Measurements from ENCODE around the gene PRKCQ.

DNA sequence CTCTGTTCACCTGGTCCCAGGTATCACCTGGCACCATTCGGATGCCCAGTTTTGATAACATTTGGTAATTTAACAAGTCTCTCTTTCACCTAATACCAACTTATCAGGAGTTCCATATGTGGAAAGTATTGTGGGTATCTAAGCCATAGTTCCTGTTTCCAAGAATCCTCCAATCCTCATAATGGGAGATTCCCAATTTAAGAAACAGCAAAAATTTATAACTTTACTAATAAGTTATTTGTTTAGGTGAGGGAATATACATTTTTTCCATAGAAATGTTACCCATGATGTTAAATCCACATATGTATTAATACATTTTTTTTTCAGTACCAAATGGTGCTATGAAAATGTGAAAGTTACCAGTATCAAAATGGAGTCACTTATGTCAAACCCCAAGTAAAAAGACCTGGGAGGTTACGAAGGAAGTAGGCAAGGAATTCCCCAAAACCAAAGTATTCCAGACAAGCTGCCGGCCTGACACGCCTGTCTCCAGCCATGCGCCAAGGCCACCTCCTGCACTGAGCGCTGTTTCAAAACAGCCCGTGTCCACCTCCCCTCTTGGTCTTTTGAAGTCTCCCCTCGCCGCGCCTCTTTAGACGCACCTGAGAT, 44.8 kb downstream of the PRKCQ start:
- TF ChIP-seq EZH2phosphoT487 (IDR thresholded peaks at IDR 0.05; ENCODE audit: low read length) (no peak), EZH2 (optimal IDR thresholded peaks at IDR 0.05; ENCODE audit: low read depth, low read length) (no peak)
- TF ChIP-seq, protein P1, sequence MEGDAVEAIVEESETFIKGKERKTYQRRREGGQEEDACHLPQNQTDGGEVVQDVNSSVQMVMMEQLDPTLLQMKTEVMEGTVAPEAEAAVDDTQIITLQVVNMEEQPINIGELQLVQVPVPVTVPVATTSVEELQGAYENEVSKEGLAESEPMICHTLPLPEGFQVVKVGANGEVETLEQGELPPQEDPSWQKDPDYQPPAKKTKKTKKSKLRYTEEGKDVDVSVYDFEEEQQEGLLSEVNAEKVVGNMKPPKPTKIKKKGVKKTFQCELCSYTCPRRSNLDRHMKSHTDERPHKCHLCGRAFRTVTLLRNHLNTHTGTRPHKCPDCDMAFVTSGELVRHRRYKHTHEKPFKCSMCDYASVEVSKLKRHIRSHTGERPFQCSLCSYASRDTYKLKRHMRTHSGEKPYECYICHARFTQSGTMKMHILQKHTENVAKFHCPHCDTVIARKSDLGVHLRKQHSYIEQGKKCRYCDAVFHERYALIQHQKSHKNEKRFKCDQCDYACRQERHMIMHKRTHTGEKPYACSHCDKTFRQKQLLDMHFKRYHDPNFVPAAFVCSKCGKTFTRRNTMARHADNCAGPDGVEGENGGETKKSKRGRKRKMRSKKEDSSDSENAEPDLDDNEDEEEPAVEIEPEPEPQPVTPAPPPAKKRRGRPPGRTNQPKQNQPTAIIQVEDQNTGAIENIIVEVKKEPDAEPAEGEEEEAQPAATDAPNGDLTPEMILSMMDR (IDR thresholded peaks at IDR 0.05; ENCODE audit: low read length), result no peak

Measured in MM.1S (cell line).